GM12865 (cell line): Measurements from ENCODE around the gene FGF19.

Experiments
- DNase-seq: peaks from one replicate; pipeline ENCODE4 v3.0.0; 2010; ENCODE audit warnings: low read depth
- H3K4me3 ChIP-seq: 2 replicates; pipeline ENCODE4 v1.5.1; 2011; ENCODE audit warnings: mild to moderate bottlenecking, low read depth, low read length, control low read depth
- CTCF ChIP-seq: IDR thresholded peaks from 2 replicates; pipeline ENCODE4 v1.5.1; 2011; ENCODE audit warnings: low read length, control low read depth, low read depth, inconsistent platforms; ENCODE audit not compliant: insufficient read depth; ENCODE audit errors: missing control alignments

Gene FGF19

GRCh38 chr11:69730500-69730899 is 26.7 kb upstream of the FGF19 start:
- no peak for DNase-seq
- H3K4me3 ChIP-seq: no peak overlapping the region
- no peak for TF ChIP-seq CTCF

- TF ChIP-seq CTCF: no peak
- no peak overlapping the region for H3K4me3 ChIP-seq
- no peak for DNase-seq
These were observed 25.4 kb upstream of the FGF19 start for GRCh38 chr11:69729252-69729651.

- no peak for TF ChIP-seq CTCF
- no peak overlapping the region for H3K4me3 ChIP-seq
- no peak for DNase-seq
These were observed 23.4 kb upstream of the FGF19 start for GRCh38 chr11:69727266-69727665.

- H3K4me3 ChIP-seq: no peak overlapping the region
- no peak for TF ChIP-seq CTCF
- DNase-seq: no peak
These were observed 22.7 kb upstream of the FGF19 start for GRCh38 chr11:69726481-69726880.

- DNase-seq: no peak
- TF ChIP-seq CTCF: no peak
- no peak overlapping the region for H3K4me3 ChIP-seq
These were observed 22.2 kb upstream of the FGF19 start for GRCh38 chr11:69726019-69726418.

- TF ChIP-seq CTCF: no peak
- no peak for DNase-seq
- no peak overlapping the region for H3K4me3 ChIP-seq
These were observed 17.9 kb upstream of the FGF19 start for GRCh38 chr11:69721745-69722144.

- H3K4me3 ChIP-seq: no peak overlapping the region
- DNase-seq: no peak
- no peak for TF ChIP-seq CTCF
These were observed 17.3 kb upstream of the FGF19 start for GRCh38 chr11:69721106-69721505.
